ENCODE results near the gene PLP1. TPM values are rescaled to one million over a fixed set of nuclear protein-coding genes. Genes with fewer than 3 reads are reported as not detected.

The PLP1 gene
- total and polyA plus RNA-seq, 11 donors = 1.2 to 12.5 (median 3.8) TPM

- intact Hi-C loops (cut with DNase I) = no loop called here
- H3K9me3 ChIP-seq = no peaks in the 10 kb centered on the region
- TF ChIP-seq POLR2A (IDR thresholded peaks at IDR 0.05) = no peak
- no peak for TF ChIP-seq CTCF (IDR thresholded peaks at IDR 0.05)
- ATAC-seq = no peak
- no peaks in the 10 kb centered on the region for H3K36me3 ChIP-seq
- H3K4me3 ChIP-seq = no peak overlapping the region
- peaks cover 0 to 5% (median 0%) of the 10 kb centered on the region in 12 donors for H3K4me1 ChIP-seq
- H3K27me3 ChIP-seq = peaks cover 0 to 15% (median 0%) of the 10 kb centered on the region in 9 donors
- no peak overlapping the region for H3K27ac ChIP-seq
- no peak for DNase-seq
- WGBS, 4 donors = 68 to 89% (median 83%) methylated on average over 4 of the region's 4 CpGs
Observed at GRCh38 chrX:103781062-103781402, 4.4 kb downstream of the PLP1 start.

- Histone ChIP-seq H3K4me3 (no peak overlapping the region), H3K4me1 (peaks cover 0 to 5% (median 0%) of the 10 kb centered on the region in 12 donors), H3K36me3 (no peaks in the 10 kb centered on the region), H3K27ac (no peak overlapping the region), H3K9me3 (no peaks in the 10 kb centered on the region), H3K27me3 (peaks cover 0 to 15% (median 0%) of the 10 kb centered on the region in 9 donors)
- ATAC-seq (no peak), DNase-seq (no peak)
- TF ChIP-seq POLR2A (IDR thresholded peaks at IDR 0.05) (no peak), CTCF (IDR thresholded peaks at IDR 0.05) (no peak)
- 78 to 85% (median 84%) methylated on average over 1 of the region's 1 CpG for WGBS, 4 donors
- intact Hi-C loops (cut with DNase I) = no loop called here
Observed at GRCh38 chrX:103781706-103782105, 5.1 kb downstream of the PLP1 start.

GRCh38 chrX:103782640-103783039 lies 6.0 kb downstream of the PLP1 start:
- H3K4me3 ChIP-seq = no peak overlapping the region
- no peak overlapping the region for H3K27ac ChIP-seq
- H3K4me1 ChIP-seq = peaks cover 0 to 5% (median 0%) of the 10 kb centered on the region in 12 donors
- TF ChIP-seq CTCF (IDR thresholded peaks at IDR 0.05) = no peak
- TF ChIP-seq POLR2A (IDR thresholded peaks at IDR 0.05) = no peak
- WGBS, 4 donors = 53 to 75% (median 69%) methylated on average over 3 of the region's 3 CpGs
- ATAC-seq = no peak
- H3K36me3 ChIP-seq = no peaks in the 10 kb centered on the region
- no peak for DNase-seq
- H3K27me3 ChIP-seq = peaks cover 0 to 15% (median 0%) of the 10 kb centered on the region in 9 donors
- intact Hi-C loops (cut with DNase I) = no loop called here
- no peaks in the 10 kb centered on the region for H3K9me3 ChIP-seq

GRCh38 chrX:103783196-103783595 lies 6.6 kb downstream of the PLP1 start:
- H3K4me1 ChIP-seq = peaks cover 0 to 5% (median 0%) of the 10 kb centered on the region in 12 donors
- no peaks in the 10 kb centered on the region for H3K9me3 ChIP-seq
- TF ChIP-seq POLR2A (IDR thresholded peaks at IDR 0.05) = no peak
- TF ChIP-seq CTCF (IDR thresholded peaks at IDR 0.05) = no peak
- intact Hi-C loops (cut with DNase I) = no loop called here
- H3K4me3 ChIP-seq = no peak overlapping the region
- no peaks in the 10 kb centered on the region for H3K36me3 ChIP-seq
- ATAC-seq (no peak), DNase-seq (no peak)
- H3K27ac ChIP-seq = no peak overlapping the region
- peaks cover 0 to 13% (median 0%) of the 10 kb centered on the region in 9 donors for H3K27me3 ChIP-seq
- 55 to 69% (median 58%) methylated on average over 3 of the region's 3 CpGs for WGBS, 4 donors
